ENCODE measurements around the gene ATP6V0B.

DNA sequence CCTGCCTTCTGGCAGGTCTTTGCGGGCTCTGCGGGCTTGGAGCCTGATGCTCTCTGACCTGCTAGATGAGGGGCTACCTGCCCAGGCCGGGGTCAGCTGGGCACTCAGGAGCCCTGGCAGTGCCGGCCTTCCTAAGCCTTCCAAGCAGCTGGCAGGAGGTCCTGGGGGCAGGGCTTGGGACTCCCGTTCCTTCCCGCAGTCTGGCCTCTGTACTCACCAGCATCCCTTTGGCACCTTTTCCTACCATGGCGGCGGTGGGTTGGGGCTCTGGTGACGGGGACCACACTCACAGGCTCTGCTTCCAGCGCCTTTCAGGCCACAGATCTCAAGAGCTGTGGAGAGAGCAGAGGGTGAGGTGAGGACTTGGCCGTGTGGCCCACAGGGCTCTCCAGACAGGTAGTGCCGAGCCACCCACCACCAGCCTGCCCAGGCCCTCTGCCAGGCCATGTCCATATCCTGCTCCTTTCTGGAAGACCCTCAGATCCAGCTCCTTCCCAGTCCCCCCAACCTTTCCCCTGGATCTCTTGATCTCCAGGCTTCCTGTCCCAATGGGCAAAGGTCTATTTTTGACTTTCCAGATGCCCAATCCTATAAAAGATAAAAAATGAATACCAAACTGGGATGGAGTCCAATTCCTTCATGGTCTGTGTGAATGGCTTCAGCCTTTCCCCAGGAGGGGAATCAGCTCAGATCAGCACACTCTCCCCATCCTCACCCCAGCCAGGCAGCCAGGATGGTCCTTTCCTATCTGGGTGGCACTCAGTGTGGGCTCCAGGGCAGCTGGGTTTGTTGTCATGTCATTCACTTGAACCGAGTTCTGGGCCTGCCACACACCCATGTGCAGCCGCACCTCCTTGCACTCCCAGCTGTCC is 49.5 kb downstream of the ATP6V0B start:
- no peak for TF ChIP-seq POLR2A (IDR thresholded peaks at IDR 0.05)
- TF ChIP-seq, protein P1, sequence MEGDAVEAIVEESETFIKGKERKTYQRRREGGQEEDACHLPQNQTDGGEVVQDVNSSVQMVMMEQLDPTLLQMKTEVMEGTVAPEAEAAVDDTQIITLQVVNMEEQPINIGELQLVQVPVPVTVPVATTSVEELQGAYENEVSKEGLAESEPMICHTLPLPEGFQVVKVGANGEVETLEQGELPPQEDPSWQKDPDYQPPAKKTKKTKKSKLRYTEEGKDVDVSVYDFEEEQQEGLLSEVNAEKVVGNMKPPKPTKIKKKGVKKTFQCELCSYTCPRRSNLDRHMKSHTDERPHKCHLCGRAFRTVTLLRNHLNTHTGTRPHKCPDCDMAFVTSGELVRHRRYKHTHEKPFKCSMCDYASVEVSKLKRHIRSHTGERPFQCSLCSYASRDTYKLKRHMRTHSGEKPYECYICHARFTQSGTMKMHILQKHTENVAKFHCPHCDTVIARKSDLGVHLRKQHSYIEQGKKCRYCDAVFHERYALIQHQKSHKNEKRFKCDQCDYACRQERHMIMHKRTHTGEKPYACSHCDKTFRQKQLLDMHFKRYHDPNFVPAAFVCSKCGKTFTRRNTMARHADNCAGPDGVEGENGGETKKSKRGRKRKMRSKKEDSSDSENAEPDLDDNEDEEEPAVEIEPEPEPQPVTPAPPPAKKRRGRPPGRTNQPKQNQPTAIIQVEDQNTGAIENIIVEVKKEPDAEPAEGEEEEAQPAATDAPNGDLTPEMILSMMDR (IDR thresholded peaks at IDR 0.05) = no peak

Measured in body of pancreas (tissue), 4 donors.